K562 (cell line): ENCODE results near the gene TTN. TPM values are rescaled to one million over a fixed set of nuclear protein-coding genes. Genes with fewer than 3 reads are reported as not detected.

ENCODE experiments used
- ATAC-seq: fragments of 200-7000 bp; cut with Tn5 transposase; 3 replicates; pipeline ENCODE4 v1.9.1; 2020; ENCODE audit warnings: moderate library complexity
- BruUV-seq: library from RNA; stranded (reverse); fragments of 400-500 nt; replicated peaks from 2 replicates; lab custom pipeline; 2021; lab: Mats Ljungman, UMichigan
- CTCF ChIA-PET: fragments of 300-600 bp; formaldehyde crosslinking; extraction: SDS; loops from one replicate; lab custom pipeline; 2021; ENCODE audit warnings: low intra/inter-chr PET ratio; lab: Yijun Ruan, JAX
- POLR2A ChIA-PET: fragments of 300-600, 350-650 bp; sonication (Branson Sonifier 250); formaldehyde crosslinking; extraction: SDS; loops from one replicate; lab custom pipeline; 2021; ENCODE audit warnings: antibody characterized with exemption, inconsistent platforms; lab: Yijun Ruan, JAX
- DNase-seq, 4 experiments: peaks; one replicate each; pipeline versions ENCODE4 v3.0.0 to v3.0.0-alpha.2; 2011 to 2018; ENCODE audit warnings: low spot score in 3 of 4, mixed read lengths in 3 of 4; ENCODE audit errors: extremely low read depth in 1 of 4
- FAIRE-seq: peaks from 2 replicates; lab custom pipeline; 2011; peaks lifted over from hg19 to GRCh38; lab: Jason Lieb, UNC
- H2AFZ ChIP-seq: 2 replicates; pipeline ENCODE4 v1.6.0; 2011; ENCODE audit warnings: low read depth, low read length, control low read depth, inconsistent platforms
- H3K27ac ChIP-seq: fragments of 200-600 bp; 3 replicates; pipeline ENCODE4 v1.8.0; 2011; ENCODE audit warnings: low read depth, mild to moderate bottlenecking, control low read depth, inconsistent platforms, low read length, moderate library complexity, mixed read lengths; ENCODE audit errors: extremely low read depth
- H3K27me3 ChIP-seq, 2 experiments: fragments of 300-600 bp in 1 of 2; 2 replicates in 1 of 2; 3 replicates in 1 of 2; pipeline versions ENCODE4 v1.6.0 to v1.8.0; 2011; ENCODE audit warnings: inconsistent platforms in 2 of 2, low read length in 2 of 2, mild to moderate bottlenecking in 1 of 2, mixed read lengths in 1 of 2, moderate library complexity in 1 of 2; ENCODE audit not compliant: control insufficient read depth in 2 of 2, insufficient read depth in 2 of 2
- H3K36me3 ChIP-seq: fragments of 300-600 bp; 3 replicates; pipeline ENCODE4 v1.8.0; 2011; ENCODE audit warnings: mild to moderate bottlenecking, low read length, inconsistent platforms; ENCODE audit not compliant: control insufficient read depth, insufficient read depth
- H3K4me1 ChIP-seq, 2 experiments: fragments of 200-600 bp in 1 of 2; replicated peaks in 1 of 2; 2 replicates in 1 of 2; 3 replicates in 1 of 2; pipeline versions ENCODE4 v1.5.1 to v1.8.0; 2011; ENCODE audit warnings: inconsistent platforms in 2 of 2, low read length in 2 of 2, mild to moderate bottlenecking in 1 of 2, mixed read lengths in 1 of 2, moderate library complexity in 1 of 2; ENCODE audit not compliant: control insufficient read depth in 2 of 2, insufficient read depth in 2 of 2
- H3K4me2 ChIP-seq: 2 replicates; pipeline ENCODE4 v1.6.1; 2011; ENCODE audit warnings: low read length, control low read depth, inconsistent platforms, mixed read lengths; ENCODE audit not compliant: insufficient read depth
- H3K4me3 ChIP-seq: fragments of 200-600 bp; sonication (generic), shearing (Covaris generic); 2 replicates; pipeline ENCODE4 v1.5.1; 2016; ENCODE audit warnings: control low read depth, inconsistent platforms
- H3K79me2 ChIP-seq: fragments of 200-600 bp; 3 replicates; pipeline ENCODE4 v1.8.0; 2011; ENCODE audit warnings: low read length, inconsistent platforms; ENCODE audit not compliant: control insufficient read depth, insufficient read depth
- H3K9ac ChIP-seq, 2 experiments: 2 replicates each; pipeline versions ENCODE4 v1.6.0 to v1.6.1; 2011; ENCODE audit warnings: low read depth in 2 of 2, low read length in 2 of 2, control low read depth in 1 of 2, inconsistent platforms in 1 of 2, mild to moderate bottlenecking in 1 of 2, mixed read lengths in 1 of 2; ENCODE audit not compliant: insufficient read depth in 1 of 2
- H3K9me1 ChIP-seq: one replicate; pipeline ENCODE4 v1.6.0; 2011; ENCODE audit warnings: inconsistent platforms, mild to moderate bottlenecking, low read length, moderate library complexity; ENCODE audit not compliant: control insufficient read depth, insufficient read depth
- H3K9me3 ChIP-seq: replicated peaks from 2 replicates; pipeline ENCODE4 v1.5.1; 2011; ENCODE audit warnings: low read depth, low read length, inconsistent platforms; ENCODE audit not compliant: control insufficient read depth, insufficient read depth
- H4K20me1 ChIP-seq: replicated peaks from 2 replicates; pipeline ENCODE4 v1.6.1; 2011; ENCODE audit warnings: low read length, inconsistent platforms, mixed read lengths; ENCODE audit not compliant: control insufficient read depth, insufficient read depth
- EZH2 ChIP-seq: IDR thresholded peaks from 2 replicates; pipeline ENCODE4 v1.6.1; 2012; ENCODE audit warnings: low read depth, mild to moderate bottlenecking, inconsistent platforms, low read length, borderline replicate concordance
- FOXA1 ChIP-seq: fragments of 450-650 bp; IDR thresholded peaks from 2 replicates; pipeline ENCODE4 v1.6.1; 2016; ENCODE audit warnings: mild to moderate bottlenecking, borderline replicate concordance
- IFI16 ChIP-seq: fragments of 250-450 bp; sonication (Bioruptor Pico); IDR thresholded peaks from 2 replicates; pipeline ENCODE4 v2.1.2; 2022; ENCODE audit warnings: mild to moderate bottlenecking, inconsistent platforms
- KDM2B ChIP-seq: fragments of 250-450 bp; sonication (Bioruptor Pico); IDR thresholded peaks from 2 replicates; pipeline ENCODE4 v1.8.0; 2021; ENCODE audit warnings: mild to moderate bottlenecking, moderate library complexity
- LEF1 ChIP-seq: fragments of 450-650 bp; IDR thresholded peaks from 2 replicates; pipeline ENCODE4 v1.6.1; 2016; ENCODE audit warnings: mild to moderate bottlenecking
- MCM2 ChIP-seq: fragments of 450-650 bp; IDR thresholded peaks from 2 replicates; pipeline ENCODE4 v1.6.1; 2017; ENCODE audit warnings: low read depth, mild to moderate bottlenecking
- MCM5 ChIP-seq: fragments of 450-650 bp; IDR thresholded peaks from 2 replicates; pipeline ENCODE4 v1.6.1; 2016; ENCODE audit warnings: low read depth
- NFATC3 ChIP-seq: fragments of 450-650 bp; IDR thresholded peaks from 2 replicates; pipeline ENCODE4 v1.6.1; 2017; ENCODE audit warnings: mild to moderate bottlenecking
- RCOR1 ChIP-seq, 2 experiments: IDR thresholded peaks; 2 replicates each; pipeline ENCODE4 v1.6.1; 2012; ENCODE audit warnings: low read depth in 2 of 2, low read length in 2 of 2, borderline replicate concordance in 1 of 2, improper control_type of control experiment in 1 of 2
- STAG1 ChIP-seq: sonication (generic); formaldehyde crosslinking; IDR thresholded peaks from 2 replicates; pipeline ENCODE4 v1.5.0; 2020; ENCODE audit warnings: missing genetic modification reagents, borderline replicate concordance
- YY1 ChIP-seq, 3 experiments: IDR thresholded peaks; 2 replicates each; pipeline ENCODE4 v1.6.1; 2011; ENCODE audit warnings: low read length in 2 of 3, mild to moderate bottlenecking in 2 of 3, moderate library complexity in 2 of 3, borderline replicate concordance in 1 of 3, control low read depth in 1 of 3, low read depth in 1 of 3; ENCODE audit not compliant: insufficient read depth in 3 of 3, insufficient replicate concordance in 2 of 3, control insufficient read depth in 1 of 3, insufficient read length in 1 of 3; ENCODE audit errors: extremely low read depth in 1 of 3
- WGBS: fragments of 100-300 bp; shearing (Covaris generic); methylation state at CpG from one replicate; pipeline ENCODE4 v1.1.6; 2016; ENCODE audit warnings: low coverage, mixed read lengths; ENCODE audit not compliant: insufficient coverage; ENCODE audit errors: missing lambda C conversion rate; 5-methylcytosine and 5-hydroxymethylcytosine counted together
- in situ Hi-C: fragments of 300-500 bp; cut with MboI; formaldehyde crosslinking; loops from 4 replicates; pipeline ENCODE4 v1.15.0; 2018; ENCODE audit warnings: inconsistent platforms, mixed read lengths
- intact Hi-C: fragments of 100-400 bp; cut with micrococcal nuclease; formaldehyde crosslinking; loops from 2 replicates; pipeline ENCODE4 v1.14.2; 2022
- polyA plus RNA-seq, 8 experiments: library from polyadenylated mRNA; depleted of rRNA in 4 of 8; stranded (reverse) in 5 of 8; unstranded in 3 of 8; fragments of >200 nt; fragmentation: Nextera tagmentation in 2 of 8; fragmentation: Illumina TruSeq in 1 of 8; extraction: Ambion mirVana in 2 of 8; extraction: Trizol in 1 of 8; gene quantifications; 2 replicates each; pipeline versions ENCODE4 v1.2.1 to v1.2.3, GENCODE V29; 2011 to 2014; ENCODE audit warnings: inconsistent platforms in 1 of 8, missing spikeins in 1 of 8
- total RNA-seq, 7 experiments: library from RNA; depleted of rRNA in 6 of 7; stranded (reverse); fragments of >200 nt in 6 of 7; fragmentation: Illumina TruSeq in 2 of 7; extraction: Trizol in 2 of 7; gene quantifications; 2 replicates each; pipeline versions ENCODE4 v1.2.1 to v1.2.3, GENCODE V29; 2011 to 2021; ENCODE audit warnings: low replicate concordance in 1 of 7
- TF ChIP-seq, protein P1 (sequence below): fragments of 250-450 bp; sonication (Bioruptor Pico); IDR thresholded peaks from 2 replicates; pipeline ENCODE4 v1.5.0; 2021

TTN gene
- total and polyA plus RNA-seq, 9 of the 15 experiments (the other 6 are each of a cell fraction or from before 2014, with no cell fraction given), result under 0.01 to 0.20 (median 0.04) TPM; not detected in 1

DNA sequence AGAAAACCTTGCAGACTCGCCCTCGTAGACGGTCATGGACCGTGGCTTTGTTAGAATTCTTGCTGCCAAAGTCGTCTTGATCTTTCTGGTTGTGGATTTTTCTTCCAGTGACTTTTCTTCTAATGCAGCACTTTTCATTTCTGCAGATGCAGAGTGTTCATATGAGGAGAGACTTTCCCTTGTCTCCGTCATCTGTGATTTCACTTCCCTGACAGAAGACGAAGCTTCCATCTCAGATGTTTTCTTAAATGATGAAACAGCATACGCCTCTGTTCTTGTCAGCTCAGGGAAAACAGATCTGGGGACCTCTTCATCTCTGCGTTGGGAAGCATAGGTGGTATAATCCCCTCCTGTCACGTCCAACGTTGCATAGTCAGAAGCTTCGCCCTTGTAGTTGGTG is 276.1 kb downstream of the TTN start:
- intact Hi-C loops, result no loop called here
- H3K4me1 ChIP-seq, result no peaks in the 10 kb centered on the region
- no peaks in the 10 kb centered on the region for H3K27me3 ChIP-seq
- no peak overlapping the region for H3K4me3 ChIP-seq
- peaks cover 45% of the 10 kb centered on the region; the same call in 2 of the 3 replicates for H3K36me3 ChIP-seq
- H4K20me1 ChIP-seq, result peaks cover 4% of the 10 kb centered on the region
- H3K9ac ChIP-seq, result no peak overlapping the region
- ChIA-PET CTCF (no interaction called here), POLR2A (no interaction called here)
- ATAC-seq (no peak), FAIRE-seq (no peak), DNase-seq (no peak)
- H3K79me2 ChIP-seq, result peaks cover 54% of the 10 kb centered on the region
- no peak overlapping the region for H3K4me2 ChIP-seq
- H3K9me3 ChIP-seq, result no peaks in the 10 kb centered on the region
- BruUV-seq, result no TSS peak
- no peaks in the 10 kb centered on the region for H3K9me1 ChIP-seq
- H3K27ac ChIP-seq, result no peak overlapping the region
- 89% methylated on average over 12 of the region's 12 CpGs for WGBS
- no peak for TF ChIP-seq EZH2
- TF ChIP-seq LEF1, result no peak
- TF ChIP-seq MCM5, result no peak
- TF ChIP-seq RCOR1 (IDR thresholded peaks at IDR 0.05; ENCODE audit: borderline replicate concordance in 1 of 2, low read depth in 2 of 2, low read length in 2 of 2), result no peak
- TF ChIP-seq YY1 (IDR thresholded peaks at IDR 0.05; ENCODE audit: borderline replicate concordance in 1 of 3, control insufficient read depth in 1 of 3, extremely low read depth in 1 of 3, insufficient read depth in 3 of 3, insufficient read length in 1 of 3, insufficient replicate concordance in 2 of 3, low read depth in 1 of 3, low read length in 2 of 3), result no peak
- no peak for TF ChIP-seq STAG1 (CRISPR knock-in tag)
- TF ChIP-seq MCM2, result no peak
- TF ChIP-seq KDM2B, result no peak
- no peak for TF ChIP-seq NFATC3
- no peak for TF ChIP-seq IFI16 (CRISPR knock-in tag)
- TF ChIP-seq FOXA1, result no peak
- TF ChIP-seq, protein P1, sequence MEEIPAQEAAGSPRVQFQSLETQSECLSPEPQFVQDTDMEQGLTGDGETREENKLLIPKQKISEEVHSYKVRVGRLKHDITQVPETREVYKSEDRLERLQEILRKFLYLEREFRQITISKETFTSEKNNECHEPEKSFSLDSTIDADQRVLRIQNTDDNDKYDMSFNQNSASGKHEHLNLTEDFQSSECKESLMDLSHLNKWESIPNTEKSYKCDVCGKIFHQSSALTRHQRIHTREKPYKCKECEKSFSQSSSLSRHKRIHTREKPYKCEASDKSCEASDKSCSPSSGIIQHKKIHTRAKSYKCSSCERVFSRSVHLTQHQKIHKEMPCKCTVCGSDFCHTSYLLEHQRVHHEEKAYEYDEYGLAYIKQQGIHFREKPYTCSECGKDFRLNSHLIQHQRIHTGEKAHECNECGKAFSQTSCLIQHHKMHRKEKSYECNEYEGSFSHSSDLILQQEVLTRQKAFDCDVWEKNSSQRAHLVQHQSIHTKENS (CRISPR knock-in tag), result no peak
- no peak overlapping the region for H2AFZ ChIP-seq
- in situ Hi-C loops, result no loop called here
